ENCODE measurements around the gene MCF2L.

MCF2L gene

GRCh38 chr13:113080361-113080831 is 111.4 kb downstream of the MCF2L start:
- TF ChIP-seq CTCF (IDR thresholded peaks at IDR 0.05; ENCODE audit: borderline replicate concordance, control extremely low read depth, extremely low read depth, insufficient read depth, missing control alignments) = no peak
- DNase-seq (ENCODE audit: low spot score) = no peak
- in situ Hi-C loops (cut with MboI; ENCODE audit: low sequenced_read_pairs, unreplicated experiment) = no loop called here

GRCh38 chr13:113080901-113081521 is 112.0 kb downstream of the MCF2L start:
- TF ChIP-seq CTCF (IDR thresholded peaks at IDR 0.05; ENCODE audit: borderline replicate concordance, control extremely low read depth, extremely low read depth, insufficient read depth, missing control alignments) = no peak
- DNase-seq (ENCODE audit: low spot score) = no peak
- in situ Hi-C loops (cut with MboI; ENCODE audit: low sequenced_read_pairs, unreplicated experiment) = no loop called here

- in situ Hi-C loops (cut with MboI; ENCODE audit: low sequenced_read_pairs, unreplicated experiment) = no loop called here
- no peak for TF ChIP-seq CTCF (IDR thresholded peaks at IDR 0.05; ENCODE audit: borderline replicate concordance, control extremely low read depth, extremely low read depth, insufficient read depth, missing control alignments)
- no peak for DNase-seq (ENCODE audit: low spot score)
Observed at GRCh38 chr13:113082198-113083021, 113.4 kb downstream of the MCF2L start.

GRCh38 chr13:113083022-113083373 is 114.0 kb downstream of the MCF2L start:
- DNase-seq (ENCODE audit: low spot score) = no peak
- in situ Hi-C loops (cut with MboI; ENCODE audit: low sequenced_read_pairs, unreplicated experiment) = no loop called here
- no peak for TF ChIP-seq CTCF (IDR thresholded peaks at IDR 0.05; ENCODE audit: borderline replicate concordance, control extremely low read depth, extremely low read depth, insufficient read depth, missing control alignments)

- DNase-seq (ENCODE audit: low spot score) = no peak
- TF ChIP-seq CTCF (IDR thresholded peaks at IDR 0.05; ENCODE audit: borderline replicate concordance, control extremely low read depth, extremely low read depth, insufficient read depth, missing control alignments) = no peak
- in situ Hi-C loops (cut with MboI; ENCODE audit: low sequenced_read_pairs, unreplicated experiment) = no loop called here
Observed at GRCh38 chr13:113083402-113084061, 114.5 kb downstream of the MCF2L start.

- in situ Hi-C loops (cut with MboI; ENCODE audit: low sequenced_read_pairs, unreplicated experiment) = no loop called here
- TF ChIP-seq CTCF (IDR thresholded peaks at IDR 0.05; ENCODE audit: borderline replicate concordance, control extremely low read depth, extremely low read depth, insufficient read depth, missing control alignments) = no peak
- no peak for DNase-seq (ENCODE audit: low spot score)
Observed at GRCh38 chr13:113084094-113084942, 115.3 kb downstream of the MCF2L start.
